Karpas-422 (cell line): ENCODE data around the gene DNAJC16. TPM values are rescaled to one million over a fixed set of nuclear protein-coding genes. Genes with fewer than 3 reads are reported as not detected.

Experiments used
- DNase-seq: peaks from one replicate; pipeline ENCODE4 v3.0.0-alpha.2; 2015
- H2AFZ ChIP-seq: fragments of 200-600 bp; sonication (generic); 2 replicates; pipeline ENCODE4 v1.6.1; 2014; ENCODE audit warnings: antibody characterized with exemption, low read length, mixed read lengths
- H3K27ac ChIP-seq: fragments of 200-600 bp; sonication (generic); 2 replicates; pipeline ENCODE4 v1.5.1; 2014; ENCODE audit warnings: mild to moderate bottlenecking, low read length, moderate library complexity
- H3K27me3 ChIP-seq: fragments of 200-600 bp; sonication (generic); 2 replicates; pipeline ENCODE4 v1.6.1; 2014; ENCODE audit warnings: low read length, mixed read lengths
- H3K36me3 ChIP-seq: fragments of 200-600 bp; sonication (generic); 2 replicates; pipeline ENCODE4 v1.6.1; 2014; ENCODE audit warnings: low read length, mixed read lengths; ENCODE audit not compliant: insufficient read depth
- H3K4me1 ChIP-seq: fragments of 200-600 bp; sonication (generic); 2 replicates; pipeline ENCODE4 v1.6.1; 2014; ENCODE audit warnings: mild to moderate bottlenecking, low read length, mixed read lengths
- H3K4me2 ChIP-seq: fragments of 200-600 bp; sonication (generic); 2 replicates; pipeline ENCODE4 v1.6.1; 2014; ENCODE audit warnings: low read length, low read depth, mild to moderate bottlenecking; ENCODE audit not compliant: poor library complexity, severe bottlenecking
- H3K4me3 ChIP-seq: fragments of 200-600 bp; sonication (generic); 2 replicates; pipeline ENCODE4 v1.5.1; 2014; ENCODE audit warnings: mild to moderate bottlenecking, antibody characterized with exemption, low read length, mixed read lengths
- H3K79me2 ChIP-seq: fragments of 200-600 bp; sonication (generic); 2 replicates; pipeline ENCODE4 v1.6.1; 2014; ENCODE audit warnings: mild to moderate bottlenecking, low read length, mixed read lengths
- H3K9ac ChIP-seq: fragments of 200-600 bp; sonication (generic); 2 replicates; pipeline ENCODE4 v1.6.0; 2014; ENCODE audit warnings: low read length
- H3K9me2 ChIP-seq: fragments of 200-600 bp; sonication (generic), shearing (Covaris generic); replicated peaks from 2 replicates; pipeline ENCODE4 v1.6.0; 2014; ENCODE audit warnings: mild to moderate bottlenecking, low read length, moderate library complexity; ENCODE audit not compliant: insufficient read depth
- H3K9me3 ChIP-seq: fragments of 300-700, 200-600 bp; sonication (generic); 2 replicates; pipeline ENCODE4 v1.6.1; 2014; ENCODE audit warnings: low read length, mixed read lengths
- H4K20me1 ChIP-seq: fragments of 200-600 bp; sonication (generic); 2 replicates; pipeline ENCODE4 v1.6.1; 2014; ENCODE audit warnings: mild to moderate bottlenecking, antibody characterized with exemption, low read length, low read depth; ENCODE audit not compliant: insufficient read depth
- total RNA-seq: library from RNA; depleted of rRNA; stranded (reverse); fragments of >200 nt; shearing (Covaris generic); gene quantifications from 2 replicates; pipeline ENCODE4 v1.2.3, GENCODE V29; 2014; ENCODE audit warnings: low replicate concordance

The DNAJC16 gene
- total RNA-seq, 1 experiment from 2014 or later = 31.0 TPM

DNA sequence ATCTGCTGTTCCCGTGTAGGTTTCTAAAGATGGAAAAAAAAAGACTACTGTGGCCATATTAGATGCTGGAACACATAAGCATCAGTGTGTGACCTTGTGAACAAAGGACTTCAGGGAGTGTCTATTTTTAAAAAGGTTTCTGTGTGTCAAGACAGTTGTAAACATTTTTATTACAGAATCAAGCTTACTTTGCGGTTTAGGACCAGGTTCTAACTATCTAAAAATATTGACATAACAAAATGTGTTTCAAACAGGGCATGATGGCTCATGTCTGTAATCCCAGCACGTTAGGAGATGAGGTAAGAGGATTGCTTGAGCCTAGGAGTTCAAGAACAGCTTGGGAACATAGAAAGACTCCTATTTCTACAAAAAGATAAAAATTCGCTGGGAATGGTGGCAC lies 83.5 kb downstream of the DNAJC16 start:
- H3K4me1 ChIP-seq = no peaks in the 10 kb centered on the region
- no peak overlapping the region for H3K9ac ChIP-seq
- no peaks in the 10 kb centered on the region for H3K9me3 ChIP-seq
- H3K4me2 ChIP-seq = no peak overlapping the region
- no peaks in the 10 kb centered on the region for H3K9me2 ChIP-seq
- no peaks in the 10 kb centered on the region for H3K36me3 ChIP-seq
- H3K27ac ChIP-seq = no peak overlapping the region
- H2AFZ ChIP-seq = no peak overlapping the region
- H3K4me3 ChIP-seq = no peak overlapping the region
- H4K20me1 ChIP-seq = no peaks in the 10 kb centered on the region
- H3K79me2 ChIP-seq = no peaks in the 10 kb centered on the region
- no peaks in the 10 kb centered on the region for H3K27me3 ChIP-seq
- no peak for DNase-seq

DNA sequence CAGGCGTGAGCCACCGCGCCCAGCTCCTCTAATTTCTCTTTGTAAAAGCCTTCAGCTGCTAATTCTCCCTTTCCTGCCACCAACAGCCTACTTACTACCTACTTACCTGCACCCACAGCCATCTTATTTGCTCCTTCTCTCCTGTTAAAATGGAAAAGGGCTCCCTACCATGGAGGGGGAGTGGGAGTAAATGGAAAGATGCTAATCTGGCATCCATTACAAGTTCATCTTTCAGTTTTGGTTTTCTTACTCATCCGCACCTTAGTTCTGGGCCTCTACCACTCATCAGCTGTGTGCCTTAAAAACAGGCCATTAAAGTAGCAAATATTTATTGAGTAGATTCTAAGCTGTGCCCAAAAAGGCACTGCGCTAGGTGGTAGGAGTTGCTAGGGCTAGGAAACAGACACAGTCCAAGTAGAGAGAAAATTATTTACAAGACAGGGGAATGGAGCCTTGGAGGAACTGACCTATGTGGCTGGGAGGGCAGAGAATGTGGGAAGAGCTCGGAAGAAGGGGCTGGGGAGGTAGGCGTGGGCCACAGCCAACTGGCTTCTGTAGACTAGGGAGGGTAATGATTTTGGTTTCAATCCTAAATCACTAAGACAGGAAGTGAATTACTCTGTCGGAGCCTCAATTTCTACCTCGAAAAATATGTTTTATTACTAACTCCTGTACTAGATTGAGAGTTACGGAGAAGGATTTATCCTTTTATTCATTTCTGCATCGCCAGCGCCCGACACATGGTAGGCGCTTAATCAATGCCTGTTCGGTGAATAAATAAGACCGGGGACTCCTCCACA lies 89.9 kb downstream of the DNAJC16 start:
- Histone ChIP-seq H3K79me2 (peaks cover 43% of the 10 kb centered on the region), H4K20me1 (peaks cover 13% of the 10 kb centered on the region), H3K9ac (peak overlapping the region; percentile 98), H3K27ac (no peak overlapping the region), H2AFZ (peak overlapping the region; percentile 89), H3K27me3 (no peaks in the 10 kb centered on the region), H3K9me2 (no peaks in the 10 kb centered on the region), H3K9me3 (no peaks in the 10 kb centered on the region), H3K36me3 (peaks cover 14% of the 10 kb centered on the region; the same call in 1 of the 2 replicates), H3K4me2 (peak overlapping the region; percentile 86), H3K4me1 (peaks cover 32% of the 10 kb centered on the region), H3K4me3 (peak overlapping the region; percentile 93)
- no peak for DNase-seq

DNA sequence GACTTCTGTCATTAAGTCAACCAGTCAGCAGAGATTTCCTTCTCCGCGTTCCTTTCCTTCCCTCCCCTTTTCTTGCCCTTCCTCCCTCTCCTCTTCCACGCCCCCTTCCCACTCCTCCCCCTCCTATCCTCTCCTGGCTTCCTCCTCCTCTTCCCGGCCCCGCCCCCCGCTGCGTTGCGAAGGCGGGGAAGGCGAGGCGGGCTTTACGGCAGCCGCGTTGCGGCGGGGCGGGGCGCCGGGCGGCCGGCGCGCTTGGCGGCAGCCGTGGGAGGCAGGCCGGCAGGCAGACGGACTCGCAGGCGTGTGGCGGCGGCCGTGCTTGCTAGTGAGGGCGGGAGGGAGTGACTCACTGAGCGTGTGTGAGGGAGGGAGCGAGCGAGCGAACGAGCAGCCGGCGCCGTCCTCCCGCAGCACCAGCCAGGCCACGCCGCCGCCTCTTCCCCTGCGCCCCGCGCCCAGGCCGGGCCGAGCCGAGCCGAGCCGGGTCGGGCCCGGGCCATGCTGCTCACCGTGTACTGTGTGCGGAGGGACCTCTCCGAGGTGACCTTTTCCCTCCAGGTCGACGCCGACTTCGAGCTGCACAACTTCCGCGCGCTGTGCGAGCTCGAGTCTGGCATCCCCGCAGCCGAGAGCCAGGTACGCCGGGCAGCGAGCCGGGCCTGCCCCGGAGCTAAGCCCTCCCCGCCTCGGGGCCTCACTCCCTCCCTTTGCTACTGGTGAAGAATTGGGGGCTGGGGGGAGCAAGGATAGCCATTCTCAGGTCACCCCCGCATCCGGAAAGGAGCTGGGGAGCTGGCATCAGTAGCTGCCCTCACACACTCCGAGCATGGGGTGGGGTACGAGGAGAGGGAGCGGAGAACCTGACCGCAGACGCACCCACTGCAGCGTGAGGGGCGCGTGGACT lies 90.8 kb downstream of the DNAJC16 start, which contains the start of gene DDI2:
TSS of gene DDI2 (plus strand) at position 286 of the 904 bp plus-strand sequence. CDS start at position 499, 213 bp downstream.
- H3K79me2 ChIP-seq = peaks cover 51% of the 10 kb centered on the region
- peak within 1 kb of the TSS; percentile 86 for H3K4me2 ChIP-seq
- H4K20me1 ChIP-seq = peaks cover 20% of the 10 kb centered on the region
- H3K9ac ChIP-seq = peak within 1 kb of the TSS; percentile 98
- peak within 1 kb of the TSS; percentile 93 for H3K4me3 ChIP-seq
- H3K4me1 ChIP-seq = peaks cover 32% of the 10 kb centered on the region
- H3K27ac ChIP-seq = peak within 1 kb of the TSS; percentile 80
- peak within 1 kb of the TSS; percentile 89 for H2AFZ ChIP-seq
- peaks cover 17% of the 10 kb centered on the region; the same call in 1 of the 2 replicates for H3K36me3 ChIP-seq
- no peaks in the 10 kb centered on the region for H3K27me3 ChIP-seq
- DNase-seq = peak; percentile 97
- no peaks in the 10 kb centered on the region for H3K9me3 ChIP-seq
- no peaks in the 10 kb centered on the region for H3K9me2 ChIP-seq

DNA sequence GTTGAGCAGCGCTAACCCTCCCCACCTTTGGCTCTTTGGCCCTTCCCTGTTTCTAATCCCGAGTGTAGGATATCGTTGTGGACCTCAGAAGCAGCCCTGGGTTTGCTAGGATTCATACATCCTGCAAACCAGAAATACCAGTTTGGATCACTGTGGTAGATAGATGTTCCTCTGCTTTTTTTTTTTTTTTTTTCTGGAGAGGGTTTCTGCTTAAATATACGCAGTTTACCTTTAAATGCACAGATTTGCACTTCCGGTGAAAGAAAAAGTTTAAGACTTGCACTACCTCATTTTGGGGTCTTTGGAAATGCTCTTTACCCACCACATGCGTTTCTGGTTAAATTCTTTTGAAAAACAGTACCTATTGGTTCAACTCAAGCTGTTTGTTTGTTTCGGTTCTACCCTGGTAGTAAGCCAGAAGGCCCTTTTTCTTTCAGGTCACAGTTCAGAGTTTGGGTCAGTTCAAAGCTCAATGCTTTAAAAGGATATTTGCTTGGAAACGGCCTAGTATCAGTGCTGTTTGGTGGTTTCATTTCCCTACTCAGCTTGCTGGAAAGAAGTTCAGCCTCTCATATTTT lies 91.5 kb downstream of the DNAJC16 start:
- H3K27ac ChIP-seq = peak overlapping the region; percentile 80
- H3K27me3 ChIP-seq = no peaks in the 10 kb centered on the region
- H3K4me1 ChIP-seq = peaks cover 32% of the 10 kb centered on the region
- H3K36me3 ChIP-seq = peaks cover 18% of the 10 kb centered on the region; the same call in 1 of the 2 replicates
- peaks cover 20% of the 10 kb centered on the region for H4K20me1 ChIP-seq
- no peaks in the 10 kb centered on the region for H3K9me3 ChIP-seq
- DNase-seq = peak; percentile 70
- H3K4me3 ChIP-seq = peak overlapping the region; percentile 93
- no peaks in the 10 kb centered on the region for H3K9me2 ChIP-seq
- 0 out of 2 replicates have a peak overlapping the region, but pooled peaks have one; percentile 0 for H2AFZ ChIP-seq
- H3K4me2 ChIP-seq = peak overlapping the region; percentile 86
- H3K79me2 ChIP-seq = peaks cover 58% of the 10 kb centered on the region
- H3K9ac ChIP-seq = peak overlapping the region; percentile 98

DNA sequence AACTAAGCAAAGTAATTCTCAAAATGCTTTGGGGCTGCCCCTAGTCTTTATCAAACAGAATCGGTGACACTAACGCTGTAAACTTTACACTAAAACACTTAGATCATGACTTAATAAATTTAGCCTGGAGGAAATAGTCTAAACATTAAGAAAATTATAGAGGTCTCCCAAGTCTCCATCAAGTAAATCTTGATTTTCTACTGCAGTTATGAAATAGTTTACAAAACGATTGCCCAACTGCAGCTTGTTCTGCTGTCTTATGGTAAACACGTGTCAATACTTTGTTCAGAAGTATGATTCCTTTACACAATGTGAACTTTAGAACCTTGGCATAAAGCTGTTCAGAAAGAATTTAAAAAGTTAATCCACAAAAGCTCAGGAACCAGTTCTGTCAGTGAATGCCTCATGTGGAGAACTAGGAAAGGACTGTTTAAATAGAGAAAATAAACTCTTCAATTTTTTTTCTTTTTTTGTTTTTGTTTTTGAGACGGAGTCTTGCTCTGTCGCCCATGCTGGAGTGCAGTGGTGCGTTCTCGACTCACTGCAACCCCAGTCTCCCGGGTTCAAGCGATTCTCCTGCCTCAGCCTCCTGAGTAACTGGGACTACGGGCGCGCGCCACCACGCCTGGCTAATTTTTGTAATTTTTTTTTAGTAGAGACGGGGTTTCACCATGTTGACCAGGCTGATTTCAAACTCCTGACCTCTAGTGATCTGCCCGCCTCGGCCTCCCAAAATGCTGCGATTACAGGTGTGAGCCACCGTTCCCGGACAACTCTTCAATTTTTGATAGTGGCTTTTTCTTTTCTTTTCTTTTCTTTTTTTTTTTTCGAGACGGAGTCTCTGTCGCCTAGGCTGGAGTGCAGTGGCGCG lies 92.2 kb downstream of the DNAJC16 start:
- peak overlapping the region; percentile 98 for H3K9ac ChIP-seq
- H2AFZ ChIP-seq = no peak overlapping the region

DNA sequence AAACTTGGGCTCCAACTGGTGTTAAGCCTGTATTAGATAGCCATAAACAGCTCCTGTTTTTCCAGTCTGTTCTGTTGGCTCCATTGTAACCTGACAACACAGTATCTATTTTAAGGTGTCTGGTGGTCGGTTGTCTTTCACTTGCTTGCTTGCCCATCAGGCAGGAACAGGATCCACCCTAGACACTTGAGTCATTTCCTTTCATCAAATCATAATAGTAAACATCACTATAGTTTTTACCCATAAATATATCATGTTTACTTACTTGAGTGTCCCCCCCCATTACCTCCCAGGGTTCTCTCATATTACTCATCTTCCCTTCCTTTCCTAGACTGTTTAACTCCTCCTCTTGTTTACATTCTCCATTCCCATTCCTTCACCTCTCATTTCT lies 93.5 kb downstream of the DNAJC16 start:
- no peak overlapping the region for H3K9ac ChIP-seq
- H3K9me2 ChIP-seq = no peaks in the 10 kb centered on the region
- no peak overlapping the region for H2AFZ ChIP-seq
- H4K20me1 ChIP-seq = peaks cover 29% of the 10 kb centered on the region
- DNase-seq = no peak
- H3K4me3 ChIP-seq = peak overlapping the region; percentile 35; the same call in 1 of the 2 replicates
- H3K27ac ChIP-seq = no peak overlapping the region
- peaks cover 22% of the 10 kb centered on the region; the same call in 1 of the 2 replicates for H3K36me3 ChIP-seq
- no peaks in the 10 kb centered on the region for H3K27me3 ChIP-seq
- peak overlapping the region; percentile 47 for H3K4me2 ChIP-seq
- peaks cover 77% of the 10 kb centered on the region for H3K79me2 ChIP-seq
- H3K9me3 ChIP-seq = no peaks in the 10 kb centered on the region
- H3K4me1 ChIP-seq = peaks cover 42% of the 10 kb centered on the region

More for the DNA sequence above, 92.2 kb downstream of the DNAJC16 start:
- Histone ChIP-seq H3K27ac (peak overlapping the region; percentile 80), H3K9me2 (no peaks in the 10 kb centered on the region), H3K4me3 (peak overlapping the region; percentile 93), H3K4me2 (peak overlapping the region; percentile 86), H3K79me2 (peaks cover 65% of the 10 kb centered on the region), H3K36me3 (peaks cover 18% of the 10 kb centered on the region; the same call in 1 of the 2 replicates), H3K9me3 (no peaks in the 10 kb centered on the region), H3K27me3 (no peaks in the 10 kb centered on the region), H3K4me1 (peaks cover 32% of the 10 kb centered on the region), H4K20me1 (peaks cover 20% of the 10 kb centered on the region)
- no peak for DNase-seq

DNA sequence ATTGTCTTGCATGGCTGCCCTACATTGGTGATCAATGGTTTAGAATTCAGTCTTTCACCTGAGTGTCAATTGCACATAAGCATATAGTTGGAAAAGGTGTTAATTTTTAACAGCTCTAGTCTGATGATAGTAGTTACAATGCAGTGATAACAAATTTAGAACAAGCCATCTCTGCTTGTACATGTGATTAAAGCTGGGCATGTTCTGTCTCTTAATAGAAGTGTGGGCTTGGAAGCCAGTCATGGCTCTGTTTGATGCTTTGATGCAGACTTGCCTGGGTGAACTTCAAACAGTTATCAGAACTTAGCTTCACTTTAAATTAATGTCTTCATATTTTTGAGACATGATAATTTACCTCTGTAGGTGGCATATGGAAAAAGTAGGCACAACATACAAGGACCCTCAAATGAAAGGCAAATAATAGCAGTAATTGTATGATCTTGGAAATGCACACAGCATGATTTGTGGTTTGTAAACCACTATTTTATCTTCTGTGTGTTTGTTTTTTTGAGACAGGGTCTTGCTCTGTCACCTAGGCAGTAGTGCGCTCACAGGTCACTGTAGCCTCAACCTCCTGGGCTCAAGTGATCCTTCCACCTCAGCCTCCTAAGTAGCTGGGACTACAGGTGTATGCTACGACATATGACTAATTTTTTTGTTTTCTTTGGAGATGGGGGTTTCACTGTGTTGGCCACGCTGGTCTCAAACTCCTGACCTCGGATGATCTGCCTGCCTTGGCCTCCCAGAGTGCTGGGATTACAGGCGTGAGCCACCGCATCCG lies 94.4 kb downstream of the DNAJC16 start:
- Histone ChIP-seq H4K20me1 (peaks cover 34% of the 10 kb centered on the region), H3K4me3 (no peak overlapping the region), H3K9ac (no peak overlapping the region), H3K4me1 (peaks cover 49% of the 10 kb centered on the region), H3K36me3 (peaks cover 25% of the 10 kb centered on the region; the same call in 1 of the 2 replicates), H3K9me2 (no peaks in the 10 kb centered on the region), H3K27me3 (no peaks in the 10 kb centered on the region), H3K4me2 (peak overlapping the region; percentile 1), H3K9me3 (no peaks in the 10 kb centered on the region), H2AFZ (no peak overlapping the region), H3K27ac (no peak overlapping the region), H3K79me2 (peaks cover 87% of the 10 kb centered on the region)
- DNase-seq = no peak
